Hepatic stellate cell (primary cell): ENCODE measurements around the gene NUCB1.
"Not testable (repeated sequence)": the region's sequence is repeated elsewhere in the genome, so short reads cannot be mapped to it uniquely, and the experiment has no call there.

Experiments used
- DNase-seq: peaks from one replicate; pipeline ENCODE4 v3.0.0; 2011; ENCODE audit warnings: low spot score

Gene NUCB1

GRCh38 chr19:48899781-48900476, at the start of gene NUCB1:
Gene NUCB1, plus strand, starts transcription at chr19:48900312. Its CDS starts 485 bp downstream, at chr19:48900797.
- DNase-seq = peak; percentile 99

- no peak for DNase-seq
Observed at GRCh38 chr19:48852292-48852691, 47.8 kb upstream of the NUCB1 start.

- no peak for DNase-seq
Observed at GRCh38 chr19:48853483-48853882, 46.6 kb upstream of the NUCB1 start.

GRCh38 chr19:48854103-48854502, 46.0 kb upstream of the NUCB1 start:
- no peak for DNase-seq

- DNase-seq = no peak
Observed at GRCh38 chr19:48856921-48857320, 43.2 kb upstream of the NUCB1 start.

GRCh38 chr19:48858984-48859710, 41.0 kb upstream of the NUCB1 start:
- DNase-seq = no peak

GRCh38 chr19:48859711-48860572, 40.2 kb upstream of the NUCB1 start:
- DNase-seq = no peak

- DNase-seq = no peak
Observed at GRCh38 chr19:48861313-48861712, 38.8 kb upstream of the NUCB1 start.

GRCh38 chr19:48862827-48863226, 37.3 kb upstream of the NUCB1 start:
- DNase-seq = no peak

GRCh38 chr19:48866692-48867091, 33.4 kb upstream of the NUCB1 start:
- DNase-seq = no peak

- DNase-seq = peak; percentile 50
Observed at GRCh38 chr19:48867123-48867745, 32.9 kb upstream of the NUCB1 start.

- DNase-seq = peak; percentile 31
Observed at GRCh38 chr19:48867746-48868113, 32.4 kb upstream of the NUCB1 start.

GRCh38 chr19:48868114-48868886, 31.8 kb upstream of the NUCB1 start, which contains the start of gene PLEKHA4:
Gene PLEKHA4, minus strand, starts transcription at chr19:48868617. Its CDS starts 997 bp downstream, at chr19:48867620.
- DNase-seq = peak; percentile 71

- no peak for DNase-seq
Observed at GRCh38 chr19:48870048-48870447, 30.1 kb upstream of the NUCB1 start.

- DNase-seq = not testable (repeated sequence)
Observed at GRCh38 chr19:48871471-48872181, 28.5 kb upstream of the NUCB1 start.

GRCh38 chr19:48872182-48872883, 27.8 kb upstream of the NUCB1 start, which contains the start of gene PPP1R15A:
Gene PPP1R15A, plus strand, starts transcription at chr19:48872421. Its CDS starts 813 bp downstream, at chr19:48873234.
- peak; percentile 96 for DNase-seq

GRCh38 chr19:48872884-48873475, 27.1 kb upstream of the NUCB1 start:
- peak; percentile 93 for DNase-seq

- peak; percentile 32 for DNase-seq
Observed at GRCh38 chr19:48873476-48874302, 26.4 kb upstream of the NUCB1 start.
